GM19467 (cell line): ENCODE data around the gene AKAP8.
"Not testable (repeated sequence)": the region's sequence is repeated elsewhere in the genome, so short reads cannot be mapped to it uniquely, and the experiment has no call there.

Experiments
- ATAC-seq: cut with Tn5 transposase; IDR thresholded peaks from one replicate; pipeline ENCODE4 v1.9.1; 2021; ENCODE audit warnings: mild to moderate bottlenecking, moderate library complexity; ENCODE audit not compliant: unreplicated experiment

Gene AKAP8

GRCh38 chr19:15374105-15374651, 5.4 kb downstream of the AKAP8 start:
- no peak for ATAC-seq

DNA sequence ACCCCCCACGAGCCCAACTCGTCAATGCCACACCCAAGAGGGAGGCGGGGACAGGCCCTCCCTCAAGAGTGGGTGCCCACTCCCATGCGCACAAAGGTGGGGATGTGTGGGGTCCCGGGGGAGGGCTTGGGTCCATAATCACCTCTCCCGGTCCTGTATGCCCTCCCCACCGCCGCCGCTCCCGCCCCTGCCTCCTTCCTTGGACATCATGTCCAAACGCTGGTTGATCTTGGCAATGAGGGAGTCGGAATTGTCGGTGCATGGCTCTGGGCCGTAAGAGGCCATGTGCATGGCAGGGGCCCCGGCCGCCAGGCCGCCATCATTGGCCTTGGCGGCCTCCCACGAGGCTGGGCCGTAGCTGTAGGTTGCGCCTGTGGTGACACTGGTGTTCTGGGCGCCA, 5.9 kb downstream of the AKAP8 start:
- ATAC-seq: no peak

- ATAC-seq: no peak
Observed at GRCh38 chr19:15372891-15373301, 6.7 kb downstream of the AKAP8 start.

DNA sequence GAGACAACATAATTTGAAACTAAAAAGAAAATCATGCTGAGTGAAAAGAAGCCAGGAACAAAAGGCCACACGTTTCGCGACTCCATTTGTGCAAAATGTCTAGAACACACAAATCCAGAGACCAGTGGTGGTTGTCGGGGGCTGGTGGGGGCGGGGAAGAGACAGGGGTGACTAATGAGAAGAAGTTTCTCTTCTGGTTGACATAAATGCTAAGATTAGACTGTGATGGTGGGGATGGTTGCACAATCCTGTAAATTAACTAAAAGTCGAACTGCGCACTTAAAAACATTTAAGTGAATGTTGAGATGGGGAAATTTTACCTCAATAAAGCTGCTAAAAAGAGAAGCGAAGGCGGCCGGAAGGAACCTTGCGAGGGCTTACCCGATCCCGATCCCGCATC, 7.1 kb downstream of the AKAP8 start:
- ATAC-seq: no peak

DNA sequence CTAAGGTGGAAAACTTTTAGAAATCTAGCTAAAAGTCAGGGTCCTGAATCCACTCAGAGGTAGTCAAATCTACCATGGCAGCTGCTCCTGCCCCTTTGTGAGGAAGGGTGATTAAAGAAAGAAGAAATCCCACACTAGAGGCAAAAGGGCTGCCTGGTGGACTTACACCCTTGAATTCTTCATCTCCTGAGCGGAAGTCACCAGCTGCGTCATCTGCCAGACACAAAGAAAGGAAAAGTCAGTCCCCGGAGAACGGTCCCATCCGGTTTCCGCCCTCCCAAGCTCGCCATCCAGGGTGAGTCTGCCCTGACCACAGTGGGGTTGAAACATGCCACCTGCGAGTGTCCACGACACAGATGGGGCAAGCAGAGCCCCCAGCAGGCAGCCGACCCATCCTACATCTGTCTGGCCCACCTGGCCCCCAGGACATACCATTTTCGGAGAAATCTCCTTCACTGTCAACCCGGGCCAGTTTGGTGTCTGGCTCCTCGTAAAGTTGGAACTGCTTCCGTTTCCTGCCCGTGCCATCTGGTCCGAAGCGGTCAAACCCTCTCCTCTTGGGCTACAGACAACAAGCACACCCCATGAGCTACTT, 7.7 kb downstream of the AKAP8 start:
- no peak for ATAC-seq

DNA sequence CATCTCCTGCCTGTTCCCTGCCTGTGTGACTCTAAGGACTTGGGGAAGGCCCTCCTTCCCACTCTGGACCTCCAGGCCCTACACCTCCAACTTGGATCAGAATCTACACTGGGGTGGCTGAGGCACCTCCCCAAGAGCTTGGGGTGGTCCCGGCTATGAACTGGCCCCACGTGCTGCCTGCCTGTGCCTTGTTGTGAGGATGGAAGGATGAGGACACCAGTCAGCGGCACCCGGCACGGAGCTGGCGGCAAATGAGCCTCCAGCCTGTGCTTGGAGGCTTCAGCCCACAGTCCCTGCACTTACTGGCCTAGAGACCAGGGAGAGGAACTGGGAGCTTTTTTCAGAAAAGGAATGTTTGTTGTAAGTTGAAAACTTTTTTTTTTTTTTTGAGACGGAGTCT, 8.5 kb downstream of the AKAP8 start:
- ATAC-seq: no peak

- no peak for ATAC-seq
Observed at GRCh38 chr19:15369594-15369891, 10.0 kb downstream of the AKAP8 start.

GRCh38 chr19:15368798-15369593, 10.6 kb downstream of the AKAP8 start:
- no peak for ATAC-seq

- ATAC-seq: no peak
Observed at GRCh38 chr19:15368051-15368632, 11.4 kb downstream of the AKAP8 start.

DNA sequence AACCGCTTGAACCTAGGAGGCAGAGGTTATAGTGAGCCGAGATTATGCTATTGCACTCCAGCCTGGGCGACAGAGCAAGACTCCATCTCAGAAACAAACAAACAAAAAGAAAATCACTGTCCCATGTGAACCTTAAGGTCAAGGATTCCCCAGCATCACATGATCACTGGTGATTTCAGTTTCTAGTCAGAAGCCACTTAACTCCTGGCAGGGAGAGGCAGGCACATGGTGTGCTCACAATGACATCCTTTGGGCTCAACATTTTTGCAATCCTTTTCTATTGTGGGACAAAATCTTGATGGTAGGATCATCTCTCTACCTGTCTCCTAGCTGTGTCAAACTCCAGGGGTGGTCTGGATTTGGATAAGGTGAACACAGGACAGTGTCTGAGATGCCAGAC, 12.1 kb downstream of the AKAP8 start:
- no peak for ATAC-seq

DNA sequence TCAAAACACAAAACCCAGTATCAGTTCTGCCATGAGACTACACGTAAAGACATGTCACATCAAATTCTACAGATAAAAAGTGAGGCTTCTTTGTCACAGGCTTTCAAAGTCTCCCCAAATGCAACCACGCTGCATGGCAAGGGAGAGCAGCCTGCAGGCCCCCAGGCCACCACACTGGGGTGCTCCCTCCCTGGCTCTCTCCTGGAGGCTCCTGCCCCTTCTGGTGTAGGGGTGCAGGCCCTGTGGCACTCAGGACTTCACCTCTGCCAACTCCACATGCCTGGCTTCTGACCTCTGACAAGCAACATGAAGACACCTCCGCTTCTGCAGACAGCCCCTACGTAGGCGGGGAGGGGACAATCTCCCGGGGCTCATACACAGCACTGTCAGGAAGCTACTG, 14.3 kb downstream of the AKAP8 start:
- ATAC-seq: no peak

GRCh38 chr19:15363791-15364190, 15.8 kb downstream of the AKAP8 start:
- ATAC-seq: not testable (repeated sequence)

DNA sequence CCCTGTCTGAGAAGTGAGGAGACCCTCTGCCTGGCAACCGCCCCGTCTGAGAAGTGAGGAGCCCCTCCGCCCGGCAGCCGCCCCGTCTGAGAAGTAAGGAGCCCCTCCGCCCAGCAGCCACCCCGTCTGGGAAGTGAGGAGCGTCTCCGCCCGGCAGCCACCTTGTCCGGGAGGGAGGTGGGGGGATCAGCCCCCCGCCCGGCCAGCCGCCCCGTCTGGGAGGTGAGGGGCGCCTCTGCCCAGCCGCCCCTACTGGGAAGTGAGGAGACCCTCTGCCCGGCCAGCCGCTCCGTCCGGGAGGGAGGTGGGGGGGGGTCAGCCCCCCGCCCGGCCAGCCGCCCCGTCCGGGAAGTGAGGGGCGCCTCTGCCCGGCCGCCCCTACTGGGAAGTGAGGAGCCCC, 16.5 kb downstream of the AKAP8 start:
- not testable (repeated sequence) for ATAC-seq

GRCh38 chr19:15360015-15360414, 19.6 kb downstream of the AKAP8 start:
- ATAC-seq: not testable (repeated sequence)

DNA sequence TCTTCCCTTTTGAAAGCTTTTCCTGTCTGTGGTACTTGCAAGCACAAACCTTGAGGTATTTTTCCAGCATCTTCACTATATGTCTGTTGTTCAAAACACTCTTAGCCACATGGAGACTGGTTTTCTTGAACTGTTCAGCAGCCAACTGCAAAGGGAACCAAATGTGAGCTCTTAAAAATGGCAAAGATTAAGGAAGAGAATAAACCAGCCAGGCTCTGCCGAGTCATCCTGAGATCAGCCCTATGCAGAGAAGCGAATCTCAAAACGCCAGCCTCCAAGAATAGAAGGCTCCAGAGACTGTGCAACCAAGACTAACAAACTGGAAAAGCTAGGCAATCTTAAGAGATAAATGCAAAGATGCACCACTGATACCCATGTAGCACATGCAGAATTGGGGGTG, 20.7 kb downstream of the AKAP8 start:
- ATAC-seq: no peak

DNA sequence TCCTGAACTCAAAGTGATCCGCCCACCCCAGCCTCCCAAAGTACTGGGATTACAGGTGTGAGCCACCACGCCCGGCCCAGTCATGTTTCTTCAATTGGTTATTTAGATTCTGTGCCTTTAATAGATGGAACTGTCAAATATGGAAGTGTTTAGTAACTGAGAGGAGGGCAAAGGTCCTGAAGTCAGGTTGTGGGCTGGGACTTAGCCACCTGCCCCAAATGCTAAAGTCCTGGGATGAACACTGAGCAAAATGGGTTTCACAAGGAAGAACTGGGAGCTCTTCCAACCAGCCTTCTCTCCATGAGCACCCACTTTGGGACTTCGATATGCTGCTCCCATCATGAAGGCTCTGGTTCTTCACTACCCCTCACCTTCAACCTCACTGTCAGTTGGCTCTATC, 21.7 kb downstream of the AKAP8 start:
- ATAC-seq: no peak

- ATAC-seq: no peak
Observed at GRCh38 chr19:15354566-15355296, 24.9 kb downstream of the AKAP8 start.

GRCh38 chr19:15353908-15354307, 25.7 kb downstream of the AKAP8 start:
- no peak for ATAC-seq

- ATAC-seq: not testable (repeated sequence)
Observed at GRCh38 chr19:15352535-15352934, 27.1 kb downstream of the AKAP8 start.

- ATAC-seq: not testable (repeated sequence)
Observed at GRCh38 chr19:15341328-15341727, 38.3 kb downstream of the AKAP8 start.

DNA sequence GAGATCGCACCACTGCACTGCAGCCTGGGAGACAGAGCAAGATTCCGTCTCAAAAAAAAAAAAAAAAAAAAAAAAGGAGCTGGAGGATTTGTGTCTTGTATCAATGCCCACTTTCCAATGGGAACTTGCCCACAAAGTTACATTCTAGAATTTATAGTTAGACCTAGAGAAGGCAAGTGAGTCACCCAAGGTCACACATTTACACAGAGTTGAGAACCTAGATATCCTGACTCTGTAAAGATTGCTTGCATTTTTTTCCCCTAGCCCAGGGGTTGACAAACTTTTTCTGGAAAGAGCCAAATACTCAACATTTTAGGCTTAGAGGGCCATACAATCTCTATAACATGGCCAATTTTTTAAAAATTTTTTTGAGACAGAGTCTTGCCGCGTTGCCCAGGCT, 39.5 kb downstream of the AKAP8 start:
- ATAC-seq: no peak
